B cell (primary cell): ENCODE data around the gene HPX. TPM values are rescaled to one million over a fixed set of nuclear protein-coding genes. Genes with fewer than 3 reads are reported as not detected.
A peak's percentile ranks its signal among the peaks of the same experiment; 100 is the strongest.

ENCODE experiments used
- ATAC-seq: fragments of 200-7000 bp; cut with Tn5 transposase; one replicate; pipeline ENCODE4 v1.10.0; 2021; ENCODE audit warnings: low read depth, mild to moderate bottlenecking, moderate number of reproducible peaks, moderate library complexity
- CTCF ChIA-PET: fragments of 350-600 bp; sonication (Branson Sonifier 250); formaldehyde crosslinking; loops from one replicate; lab custom pipeline; 2021; ENCODE audit warnings: antibody characterized with exemption, inconsistent platforms; lab: Charles Lee
- POLR2A ChIA-PET: fragments of 350-600 bp; sonication (Branson Sonifier 250); formaldehyde crosslinking; loops from one replicate; lab custom pipeline; 2021; ENCODE audit warnings: antibody characterized with exemption; lab: Charles Lee
- DNase-seq: peaks from one replicate; pipeline ENCODE4 v3.0.0; 2013
- H2AFZ ChIP-seq: 2 replicates; pipeline ENCODE4 v1.6.1; 2012; ENCODE audit warnings: mild to moderate bottlenecking, low read depth, low read length; ENCODE audit not compliant: insufficient read depth, poor library complexity, severe bottlenecking
- H3K27ac ChIP-seq, 2 donors: 1 replicate in 1 of 2; 2 replicates in 1 of 2; pipeline ENCODE4 v1.5.1; 2012 to 2013; ENCODE audit warnings: low read length in 2 of 2, mild to moderate bottlenecking in 2 of 2, moderate library complexity in 1 of 2
- H3K27me3 ChIP-seq, 4 experiments: fragments of 200-600 bp in 1 of 4; sonication (generic) in 1 of 4; replicated peaks in 1 of 4; 1 replicate in 2 of 4; 2 replicates in 2 of 4; pipeline versions ENCODE4 v1.6.1 to v1.7.0; 2013 to 2016; ENCODE audit warnings: low read length in 3 of 4, mild to moderate bottlenecking in 2 of 4, mixed read lengths in 1 of 4, moderate library complexity in 1 of 4; ENCODE audit not compliant: insufficient read depth in 4 of 4, control insufficient read depth in 3 of 4; ENCODE audit errors: control extremely low read depth in 1 of 4
- H3K36me3 ChIP-seq, 2 experiments: replicated peaks in 1 of 2; 1 replicate in 1 of 2; 2 replicates in 1 of 2; pipeline versions ENCODE4 v1.6.1 to v1.7.1; 2013; ENCODE audit warnings: low read length in 1 of 2; ENCODE audit not compliant: insufficient read depth in 2 of 2, control insufficient read depth in 1 of 2; ENCODE audit errors: control extremely low read depth in 1 of 2, extremely low read depth in 1 of 2
- H3K4me1 ChIP-seq, 2 donors: fragments of 200-600 bp in 1 of 2; sonication (generic) in 1 of 2; 1 replicate in 1 of 2; 2 replicates in 1 of 2; pipeline versions ENCODE4 v1.5.1 to v1.6.1; 2013 to 2017; ENCODE audit warnings: low read length in 2 of 2; ENCODE audit not compliant: control insufficient read depth in 2 of 2, insufficient read depth in 2 of 2
- H3K4me2 ChIP-seq: replicated peaks from 2 replicates; pipeline ENCODE3; 2012; ENCODE audit warnings: mild to moderate bottlenecking, low read depth, low read length; ENCODE audit not compliant: poor library complexity, severe bottlenecking
- H3K4me3 ChIP-seq, 5 experiments: fragments of 200-600 bp in 1 of 5; sonication (generic) in 1 of 5; 1 replicate in 3 of 5; 2 replicates in 2 of 5; pipeline versions ENCODE4 v1.5.1 to v1.7.0; 2011 to 2016; ENCODE audit warnings: low read length in 4 of 5, mild to moderate bottlenecking in 4 of 5, low read depth in 2 of 5, control low read depth in 1 of 5, moderate library complexity in 1 of 5; ENCODE audit not compliant: insufficient read depth in 1 of 5; ENCODE audit errors: control extremely low read depth in 1 of 5, extremely low read depth in 1 of 5
- H3K79me2 ChIP-seq: fragments of 200-600 bp; sonication (generic); one replicate; pipeline ENCODE4 v1.6.0; 2016; ENCODE audit warnings: low read length; ENCODE audit not compliant: control insufficient read depth, insufficient read depth
- H3K9ac ChIP-seq: fragments of 200-600 bp; sonication (generic); 2 replicates; pipeline ENCODE4 v1.6.1; 2017; ENCODE audit warnings: mild to moderate bottlenecking, low read length, moderate library complexity
- H3K9me3 ChIP-seq, 3 donors: one replicate each; pipeline versions ENCODE4 v1.6.1 to v1.7.1; 2013; ENCODE audit warnings: low read length in 2 of 3; ENCODE audit not compliant: control insufficient read depth in 2 of 3, insufficient read depth in 1 of 3; ENCODE audit errors: control extremely low read depth in 1 of 3
- H4K20me1 ChIP-seq: 2 replicates; pipeline ENCODE4 v1.6.0; 2012; ENCODE audit warnings: mild to moderate bottlenecking, low read length; ENCODE audit not compliant: insufficient read depth, control insufficient read depth, poor library complexity, severe bottlenecking
- H3K27ac Mint-ChIP-seq: one replicate; pipeline ENCODE4 v1.8.0; 2021; ENCODE audit warnings: mixed read lengths
- H3K27me3 Mint-ChIP-seq: one replicate; pipeline ENCODE4 v1.8.0; 2021; ENCODE audit warnings: mixed read lengths
- H3K4me1 Mint-ChIP-seq: one replicate; pipeline ENCODE4 v1.8.0; 2021; ENCODE audit warnings: mixed read lengths
- H3K4me3 Mint-ChIP-seq: one replicate; pipeline ENCODE4 v1.8.0; 2021; ENCODE audit warnings: mixed read lengths
- H3K9me3 Mint-ChIP-seq: one replicate; pipeline ENCODE4 v1.8.0; 2022; ENCODE audit warnings: mixed read lengths; ENCODE audit not compliant: insufficient read depth
- EZH2 ChIP-seq: IDR thresholded peaks from 2 replicates; pipeline ENCODE4 v1.6.1; 2012; ENCODE audit warnings: borderline replicate concordance, low read depth, mild to moderate bottlenecking, moderate library complexity, low read length; ENCODE audit not compliant: insufficient read depth, poor library complexity, severe bottlenecking
- WGBS: methylation state at CpG from one replicate; pipeline ENCODE4 v1.1.5; 2013; ENCODE audit warnings: missing lambda C conversion rate; ENCODE audit not compliant: insufficient coverage; 5-methylcytosine and 5-hydroxymethylcytosine counted together
- intact Hi-C: fragments of 100-400 bp; cut with micrococcal nuclease; formaldehyde crosslinking; loops from one replicate; pipeline ENCODE4 v1.10.0; 2022
- polyA plus RNA-seq: library from polyadenylated mRNA; depleted of rRNA; stranded (reverse); fragments of >200 nt; gene quantifications from 2 replicates; pipeline ENCODE4 v1.2.3, GENCODE V29; 2012
- total RNA-seq, 2 donors: library from RNA; stranded (reverse); fragments of 120-200 nt in 1 of 2; gene quantifications; 1 replicate in 1 of 2; 2 replicates in 1 of 2; pipeline versions ENCODE4 v1.2.3 to v1.2.4, GENCODE V29; 2013 to 2022
- TF ChIP-seq, protein P1 (sequence below): fragments of 200-600 bp; IDR thresholded peaks from one replicate; pipeline ENCODE4 v1.8.0; 2022; ENCODE audit warnings: antibody characterized with exemption, mild to moderate bottlenecking

Gene HPX
- total and polyA plus RNA-seq, 2 donors (not counting 1 experiment from before 2014, with no cell fraction given), result 0.64 to 1.1 TPM

GRCh38 chr11:6419009-6419631, 21.7 kb downstream of the HPX start, which contains the start of gene APBB1:
Gene APBB1 (minus strand): TSS chr11:6419094. CDS start chr11:6411347, 7,747 bp downstream.
- H3K4me1 Mint-ChIP-seq, result peaks cover 7% of the 10 kb centered on the region
- Histone ChIP-seq H2AFZ (peak within 1 kb of the TSS; percentile 99), H3K27ac (peak within 1 kb of the TSS; percentile 5 to 66), H3K9ac (peak within 1 kb of the TSS; percentile 83), H3K79me2 (peaks cover 17% of the 10 kb centered on the region), H4K20me1 (no peaks in the 10 kb centered on the region), H3K4me2 (peak within 1 kb of the TSS; percentile 92), H3K36me3 (no peaks in the 10 kb centered on the region), H3K9me3 (no peaks in the 10 kb centered on the region), H3K4me1 (peaks cover 29 to 32% of the 10 kb centered on the region in 2 donors), H3K27me3 (peaks cover 0 to 8% (median 7%) of the 10 kb centered on the region in 4 experiments), H3K4me3 (peak within 1 kb of the TSS; percentile 27 to 85 (median 71))
- ATAC-seq (peak; percentile 83), DNase-seq (peak; percentile 87)
- intact Hi-C loops, result loop anchor here (1.0 kb wide), 3 partner anchors 29 to 264 kb away; partner anchors contain the start of genes ARFIP2, MRPL17, SMPD1 and TIMM10B
- CTCF ChIA-PET, result interaction anchor here (0.7 to 6.0 kb wide), 8 partner anchors 8 to 287 kb away, joined by 3 to 29 read pairs (median 4); partner anchors contain the start of gene SMPD1
- TF ChIP-seq, protein P1, sequence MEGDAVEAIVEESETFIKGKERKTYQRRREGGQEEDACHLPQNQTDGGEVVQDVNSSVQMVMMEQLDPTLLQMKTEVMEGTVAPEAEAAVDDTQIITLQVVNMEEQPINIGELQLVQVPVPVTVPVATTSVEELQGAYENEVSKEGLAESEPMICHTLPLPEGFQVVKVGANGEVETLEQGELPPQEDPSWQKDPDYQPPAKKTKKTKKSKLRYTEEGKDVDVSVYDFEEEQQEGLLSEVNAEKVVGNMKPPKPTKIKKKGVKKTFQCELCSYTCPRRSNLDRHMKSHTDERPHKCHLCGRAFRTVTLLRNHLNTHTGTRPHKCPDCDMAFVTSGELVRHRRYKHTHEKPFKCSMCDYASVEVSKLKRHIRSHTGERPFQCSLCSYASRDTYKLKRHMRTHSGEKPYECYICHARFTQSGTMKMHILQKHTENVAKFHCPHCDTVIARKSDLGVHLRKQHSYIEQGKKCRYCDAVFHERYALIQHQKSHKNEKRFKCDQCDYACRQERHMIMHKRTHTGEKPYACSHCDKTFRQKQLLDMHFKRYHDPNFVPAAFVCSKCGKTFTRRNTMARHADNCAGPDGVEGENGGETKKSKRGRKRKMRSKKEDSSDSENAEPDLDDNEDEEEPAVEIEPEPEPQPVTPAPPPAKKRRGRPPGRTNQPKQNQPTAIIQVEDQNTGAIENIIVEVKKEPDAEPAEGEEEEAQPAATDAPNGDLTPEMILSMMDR, result peak; percentile 17
- TF ChIP-seq EZH2, result no peak
- H3K4me3 Mint-ChIP-seq, result peak within 1 kb of the TSS; percentile 85
- POLR2A ChIA-PET, result interaction anchor here (0.6 to 3.8 kb wide), 5 partner anchors 17 to 269 kb away, joined by 3 to 23 read pairs (median 5); partner anchors contain the start of genes ARFIP2, SMPD1 and TIMM10B
- 0% methylated on average over 59 of the region's 75 CpGs for WGBS
- no peaks in the 10 kb centered on the region for H3K9me3 Mint-ChIP-seq
- H3K27me3 Mint-ChIP-seq, result peaks cover 28% of the 10 kb centered on the region
- peak within 1 kb of the TSS; percentile 76 for H3K27ac Mint-ChIP-seq
